GM18907 (cell line): ENCODE measurements around the gene GPRC5C.
"Not testable (repeated sequence)": the region's sequence is repeated elsewhere in the genome, so short reads cannot be mapped to it uniquely, and the experiment has no call there.

Experiments used
- ATAC-seq: cut with Tn5 transposase; IDR thresholded peaks from one replicate; pipeline ENCODE4 v1.9.1; 2021; ENCODE audit warnings: mild to moderate bottlenecking, moderate library complexity; ENCODE audit not compliant: unreplicated experiment

GPRC5C gene

GRCh38 chr17:74404789-74405188 lies 27.1 kb upstream of the GPRC5C start:
- no peak for ATAC-seq

GRCh38 chr17:74405311-74405710 lies 26.6 kb upstream of the GPRC5C start:
- ATAC-seq: not testable (repeated sequence)

GRCh38 chr17:74407384-74407783 lies 24.5 kb upstream of the GPRC5C start:
- no peak for ATAC-seq

- ATAC-seq: no peak
Measured at GRCh38 chr17:74408262-74408661, 23.6 kb upstream of the GPRC5C start.

GRCh38 chr17:74408815-74409214 lies 23.1 kb upstream of the GPRC5C start:
- ATAC-seq: no peak

GRCh38 chr17:74410001-74410443 lies 21.9 kb upstream of the GPRC5C start:
- ATAC-seq: no peak

DNA sequence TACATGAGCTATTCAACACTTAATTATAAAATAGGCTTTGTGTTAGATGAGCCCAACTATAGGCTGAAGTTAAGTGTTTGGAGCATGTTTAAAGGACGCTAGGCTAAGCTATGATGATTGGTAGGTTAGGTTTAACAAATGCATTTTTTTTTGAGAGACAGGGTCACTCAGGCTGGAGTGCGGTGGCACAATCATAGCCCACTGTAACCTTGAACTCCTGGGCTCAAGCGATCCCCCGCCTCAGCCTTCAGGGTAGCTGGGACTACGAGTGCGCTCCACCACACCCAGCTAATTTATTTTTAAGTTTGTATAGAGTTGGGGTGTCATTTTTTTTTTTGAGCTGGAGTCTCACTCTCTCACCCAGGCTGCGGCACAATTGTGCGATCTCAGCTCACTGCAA lies 19.3 kb upstream of the GPRC5C start:
- no peak for ATAC-seq

- no peak for ATAC-seq
Measured at GRCh38 chr17:74413491-74413890, 18.4 kb upstream of the GPRC5C start.

GRCh38 chr17:74414510-74414909 lies 17.4 kb upstream of the GPRC5C start:
- ATAC-seq: no peak

- ATAC-seq: no peak
Measured at GRCh38 chr17:74415608-74416396, 16.1 kb upstream of the GPRC5C start.

DNA sequence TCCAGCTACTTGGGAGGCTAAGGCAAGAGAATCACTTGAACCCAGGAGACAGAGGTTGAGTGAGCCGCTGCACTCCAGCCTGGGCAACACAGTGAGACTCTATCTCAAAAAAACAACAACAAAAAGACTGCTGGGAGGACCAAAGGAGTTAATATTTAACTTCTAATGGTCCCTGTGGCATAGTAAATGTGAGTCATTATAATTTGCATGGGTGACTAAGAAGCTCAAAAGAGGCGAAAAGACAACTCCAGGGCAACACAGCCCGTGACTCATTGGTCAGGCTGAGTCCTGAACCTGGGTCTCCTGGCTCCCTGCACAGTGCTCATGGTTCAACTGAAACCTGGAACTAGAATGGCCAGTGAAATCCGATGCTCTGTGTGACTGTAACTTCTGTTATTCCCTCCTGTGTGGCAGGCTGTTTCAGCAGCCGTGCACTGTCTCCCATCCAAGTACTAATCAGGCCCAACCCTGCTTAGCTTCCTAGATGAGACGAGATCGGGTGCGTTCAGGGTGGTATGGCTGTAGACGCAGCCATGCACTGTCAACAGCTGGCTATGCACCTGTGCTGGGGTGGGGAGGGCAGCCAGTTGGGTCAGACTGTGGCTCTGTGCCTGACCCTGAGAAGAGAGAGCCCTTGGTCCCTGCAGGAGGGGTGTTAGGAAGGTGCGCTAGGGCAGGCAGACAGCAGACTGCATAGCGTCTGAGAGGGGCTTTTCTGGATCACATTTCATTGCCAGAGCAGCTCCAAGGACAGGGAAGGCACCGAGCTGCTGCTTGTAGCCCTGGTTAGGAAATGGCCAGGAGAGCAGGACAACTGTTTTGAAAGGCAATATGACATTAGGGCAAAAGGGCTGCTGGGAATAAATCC lies 14.5 kb upstream of the GPRC5C start:
- peak; percentile 79 for ATAC-seq

- no peak for ATAC-seq
Measured at GRCh38 chr17:74419928-74420411, 11.9 kb upstream of the GPRC5C start.

GRCh38 chr17:74424117-74424516 lies 7.8 kb upstream of the GPRC5C start:
- ATAC-seq: no peak

DNA sequence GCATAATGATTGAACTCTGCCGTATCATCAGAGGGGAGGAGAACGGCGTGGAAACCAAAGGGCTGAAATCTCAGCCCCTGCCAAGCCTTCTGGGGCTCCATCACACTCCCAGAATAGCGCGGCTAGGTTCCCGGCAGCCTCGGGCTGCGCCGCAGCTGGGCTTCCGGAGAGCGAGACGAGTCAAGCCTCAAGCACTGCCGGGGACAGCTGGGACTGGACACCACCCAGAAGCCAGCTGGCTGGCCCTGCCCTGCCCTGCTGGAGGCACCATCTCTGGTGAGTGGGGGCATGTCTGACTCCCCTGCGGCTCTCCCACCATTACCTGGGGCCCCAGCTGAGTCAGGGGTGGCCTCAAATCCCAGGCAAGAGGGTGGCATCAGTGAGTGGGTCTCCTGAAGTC lies 7.2 kb upstream of the GPRC5C start:
- no peak for ATAC-seq

GRCh38 chr17:74426551-74427047 lies 5.3 kb upstream of the GPRC5C start:
- ATAC-seq: no peak

DNA sequence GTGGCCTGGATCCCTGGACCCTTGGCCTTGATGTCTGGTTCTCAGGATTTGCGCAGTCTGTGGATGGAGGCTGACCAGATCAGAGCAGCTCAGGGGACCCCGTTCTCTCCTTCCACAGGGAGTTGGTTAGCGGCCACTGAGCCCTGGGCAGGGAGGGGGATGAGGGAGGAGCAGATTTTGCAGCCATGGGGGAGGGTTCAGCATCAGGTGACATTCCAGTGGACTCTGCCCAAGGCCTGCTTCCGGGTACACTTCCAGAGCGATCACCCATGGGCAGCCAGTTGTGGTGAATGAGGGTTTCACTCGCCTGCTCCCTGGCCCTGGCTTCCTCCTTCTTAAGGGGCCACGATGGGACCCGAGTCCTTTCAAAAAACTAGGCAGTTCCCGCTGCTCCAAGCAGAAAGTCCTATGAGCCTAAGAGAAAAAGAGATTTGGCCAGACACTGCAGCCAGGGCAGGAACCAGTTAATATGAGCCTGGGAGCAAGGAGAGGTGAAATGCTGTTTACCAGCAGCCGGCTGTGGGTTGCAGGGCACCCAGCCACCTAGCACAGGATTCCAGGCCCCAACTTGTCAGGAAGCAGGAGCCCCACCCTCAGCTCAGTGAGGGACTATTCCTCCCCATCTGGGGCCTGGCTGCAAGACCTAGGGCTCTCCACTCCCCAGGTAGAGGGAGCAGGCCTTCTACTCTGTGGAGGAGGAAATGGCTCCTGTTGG lies 4.7 kb upstream of the GPRC5C start:
- no peak for ATAC-seq

- ATAC-seq: no peak
Measured at GRCh38 chr17:74427763-74428153, 4.1 kb upstream of the GPRC5C start.

GRCh38 chr17:74429604-74430384 lies 2.1 kb upstream of the GPRC5C start:
- peak; percentile 18 for ATAC-seq

GRCh38 chr17:74430385-74430705 lies 1.5 kb upstream of the GPRC5C start:
- ATAC-seq: no peak
